Activated CD8-positive, alpha-beta T cell treated with anti-CD3 and anti-CD28 coated beads for 36 hours (primary cell): ENCODE measurements around the gene ERLEC1. TPM values are rescaled to one million over a fixed set of nuclear protein-coding genes. Genes with fewer than 3 reads are reported as not detected.
"Not testable (repeated sequence)": the region's sequence is repeated elsewhere in the genome, so short reads cannot be mapped to it uniquely, and the experiment has no call there.

ENCODE experiments used
- ATAC-seq: fragments of 200-7000 bp; cut with Tn5 transposase; one replicate; pipeline ENCODE4 v1.10.0; 2021; ENCODE audit warnings: mild to moderate bottlenecking, moderate library complexity
- CTCF ChIA-PET: fragments of 350-600 bp; sonication (Branson Sonifier 250); formaldehyde crosslinking; loops from one replicate; lab custom pipeline; 2021; ENCODE audit warnings: antibody characterized with exemption; lab: Charles Lee
- POLR2A ChIA-PET: fragments of 350-600 bp; sonication (Branson Sonifier 250); formaldehyde crosslinking; loops from one replicate; lab custom pipeline; 2021; ENCODE audit warnings: antibody characterized with exemption; lab: Charles Lee
- DNase-seq: peaks from one replicate; pipeline ENCODE4 v3.0.0-alpha.2; 2020
- H3K27ac Mint-ChIP-seq: one replicate; pipeline ENCODE4 v1.8.0; 2021; ENCODE audit warnings: mild to moderate bottlenecking, mixed read lengths
- H3K27me3 Mint-ChIP-seq: one replicate; pipeline ENCODE4 v1.8.0; 2021; ENCODE audit warnings: mixed read lengths
- H3K36me3 Mint-ChIP-seq: one replicate; pipeline ENCODE4 v1.8.0; 2021; ENCODE audit warnings: low read depth, mixed read lengths
- H3K4me1 Mint-ChIP-seq: one replicate; pipeline ENCODE4 v1.8.0; 2021; ENCODE audit warnings: low read depth, mixed read lengths
- H3K4me3 Mint-ChIP-seq: one replicate; pipeline ENCODE4 v1.8.0; 2021; ENCODE audit warnings: mild to moderate bottlenecking, moderate library complexity, mixed read lengths
- H3K9me3 Mint-ChIP-seq: one replicate; pipeline ENCODE4 v1.8.0; 2021; ENCODE audit warnings: mixed read lengths
- intact Hi-C: fragments of 100-400 bp; cut with micrococcal nuclease; formaldehyde crosslinking; loops from one replicate; pipeline ENCODE4 v1.10.0; 2022
- total RNA-seq, 2 experiments: library from RNA; stranded (reverse); gene quantifications; one replicate each; pipeline ENCODE4 v1.2.3, GENCODE V29; 2021
- TF ChIP-seq, protein P1 (sequence below): fragments of 200-600 bp; IDR thresholded peaks from one replicate; pipeline ENCODE4 v1.8.0; 2022; ENCODE audit warnings: antibody characterized with exemption, mild to moderate bottlenecking

ERLEC1 gene
- total RNA-seq, 2 experiments from 2014 or later = 15.6 to 19.2 TPM

DNA sequence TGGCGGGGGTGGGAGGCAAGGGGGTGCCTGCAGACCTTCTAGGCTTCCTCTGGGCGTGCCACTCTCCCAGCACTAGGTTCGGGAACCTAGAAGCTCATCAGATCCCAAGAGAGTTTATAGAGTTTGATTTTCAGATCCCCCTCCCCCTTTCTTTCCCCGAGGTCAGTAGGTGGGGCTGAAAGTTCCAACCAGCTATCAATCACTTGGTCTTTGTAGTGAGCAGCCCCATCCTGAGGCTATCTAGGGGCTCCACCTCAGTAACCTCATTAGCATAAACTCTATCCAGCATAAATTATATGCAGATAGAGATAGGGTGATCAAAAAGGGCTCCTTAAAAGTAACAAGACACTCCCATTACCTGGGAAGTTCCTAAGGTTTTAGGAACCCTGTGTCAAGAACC lies 32.8 kb downstream of the ERLEC1 start:
- POLR2A ChIA-PET = interaction anchor here (1.7 kb wide), 1 partner anchor 10 kb away, joined by 4 read pairs; no protein-coding TSS in a partner anchor
- H3K27me3 Mint-ChIP-seq = no peaks in the 10 kb centered on the region
- intact Hi-C loops = no loop called here

DNA sequence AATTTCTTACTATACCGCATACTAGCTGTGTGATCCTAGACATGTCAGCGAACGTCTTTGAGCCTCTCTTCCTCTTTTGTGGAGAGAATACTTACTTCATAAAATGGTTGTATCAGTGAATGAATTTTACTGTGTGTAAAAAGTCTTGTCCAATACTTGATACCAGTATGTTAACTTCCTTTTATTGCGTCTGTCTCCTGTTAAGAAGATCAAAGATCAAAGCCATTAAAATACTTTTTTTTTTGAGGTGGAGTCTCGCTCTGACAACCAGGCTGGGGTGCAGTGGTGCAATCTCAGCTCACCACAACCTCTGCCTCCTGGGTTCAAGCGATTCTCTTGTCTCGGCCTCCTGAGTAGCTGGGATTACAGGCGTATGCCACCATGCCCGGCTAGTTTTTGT lies 33.2 kb downstream of the ERLEC1 start:
- H3K27ac Mint-ChIP-seq = no peak overlapping the region
- ATAC-seq (no peak), DNase-seq (no peak)
- TF ChIP-seq, protein P1, sequence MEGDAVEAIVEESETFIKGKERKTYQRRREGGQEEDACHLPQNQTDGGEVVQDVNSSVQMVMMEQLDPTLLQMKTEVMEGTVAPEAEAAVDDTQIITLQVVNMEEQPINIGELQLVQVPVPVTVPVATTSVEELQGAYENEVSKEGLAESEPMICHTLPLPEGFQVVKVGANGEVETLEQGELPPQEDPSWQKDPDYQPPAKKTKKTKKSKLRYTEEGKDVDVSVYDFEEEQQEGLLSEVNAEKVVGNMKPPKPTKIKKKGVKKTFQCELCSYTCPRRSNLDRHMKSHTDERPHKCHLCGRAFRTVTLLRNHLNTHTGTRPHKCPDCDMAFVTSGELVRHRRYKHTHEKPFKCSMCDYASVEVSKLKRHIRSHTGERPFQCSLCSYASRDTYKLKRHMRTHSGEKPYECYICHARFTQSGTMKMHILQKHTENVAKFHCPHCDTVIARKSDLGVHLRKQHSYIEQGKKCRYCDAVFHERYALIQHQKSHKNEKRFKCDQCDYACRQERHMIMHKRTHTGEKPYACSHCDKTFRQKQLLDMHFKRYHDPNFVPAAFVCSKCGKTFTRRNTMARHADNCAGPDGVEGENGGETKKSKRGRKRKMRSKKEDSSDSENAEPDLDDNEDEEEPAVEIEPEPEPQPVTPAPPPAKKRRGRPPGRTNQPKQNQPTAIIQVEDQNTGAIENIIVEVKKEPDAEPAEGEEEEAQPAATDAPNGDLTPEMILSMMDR = no peak
- H3K9me3 Mint-ChIP-seq = no peaks in the 10 kb centered on the region
- H3K4me1 Mint-ChIP-seq = no peaks in the 10 kb centered on the region
- intact Hi-C loops = no loop called here
- CTCF ChIA-PET = no interaction called here
- H3K4me3 Mint-ChIP-seq = no peak overlapping the region
- peaks cover 10% of the 10 kb centered on the region for H3K36me3 Mint-ChIP-seq
- H3K27me3 Mint-ChIP-seq = no peaks in the 10 kb centered on the region
- POLR2A ChIA-PET = interaction anchor here (1.7 kb wide), 1 partner anchor 9 kb away, joined by 4 read pairs; no protein-coding TSS in a partner anchor

More for the DNA sequence above, 32.8 kb downstream of the ERLEC1 start:
- H3K27ac Mint-ChIP-seq = no peak overlapping the region
- no peaks in the 10 kb centered on the region for H3K9me3 Mint-ChIP-seq
- TF ChIP-seq, protein P1 = no peak
- DNase-seq (no peak), ATAC-seq (no peak)
- peaks cover 10% of the 10 kb centered on the region for H3K36me3 Mint-ChIP-seq
- H3K4me3 Mint-ChIP-seq = no peak overlapping the region
- H3K4me1 Mint-ChIP-seq = no peaks in the 10 kb centered on the region
- CTCF ChIA-PET = interaction anchor here (0.5 to 0.7 kb wide), 2 partner anchors 22 to 81 kb away, joined by 3 to 4 read pairs; no protein-coding TSS in a partner anchor

DNA sequence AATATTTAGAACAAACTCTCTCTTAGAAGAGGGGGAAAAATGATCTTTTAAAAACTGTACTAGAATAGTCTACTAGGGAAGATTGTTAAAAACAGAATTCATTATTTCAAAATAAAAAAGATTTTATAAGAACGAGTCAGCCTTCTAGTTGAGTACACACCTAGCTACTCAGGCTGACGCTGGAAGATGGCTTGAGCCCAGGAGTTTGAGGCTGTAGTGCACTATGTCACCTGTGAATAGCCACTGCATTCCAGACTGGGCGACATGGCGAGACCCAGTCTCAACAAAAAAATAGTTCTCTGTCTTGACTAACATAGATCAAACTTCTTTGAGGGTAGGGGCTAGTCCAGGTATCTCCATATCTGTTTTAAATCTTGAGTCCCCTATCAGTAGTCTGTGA lies 33.9 kb downstream of the ERLEC1 start:
- TF ChIP-seq, protein P1 = no peak
- Mint-ChIP-seq H3K9me3 (no peaks in the 10 kb centered on the region), H3K27me3 (no peaks in the 10 kb centered on the region), H3K4me1 (no peaks in the 10 kb centered on the region), H3K27ac (no peak overlapping the region), H3K4me3 (no peak overlapping the region), H3K36me3 (peaks cover 3% of the 10 kb centered on the region)
- ChIA-PET CTCF (no interaction called here), POLR2A (interaction anchor here (1.7 kb wide), 1 partner anchor 9 kb away, joined by 4 read pairs; no protein-coding TSS in a partner anchor)
- intact Hi-C loops = no loop called here
- DNase-seq (no peak), ATAC-seq (no peak)

DNA sequence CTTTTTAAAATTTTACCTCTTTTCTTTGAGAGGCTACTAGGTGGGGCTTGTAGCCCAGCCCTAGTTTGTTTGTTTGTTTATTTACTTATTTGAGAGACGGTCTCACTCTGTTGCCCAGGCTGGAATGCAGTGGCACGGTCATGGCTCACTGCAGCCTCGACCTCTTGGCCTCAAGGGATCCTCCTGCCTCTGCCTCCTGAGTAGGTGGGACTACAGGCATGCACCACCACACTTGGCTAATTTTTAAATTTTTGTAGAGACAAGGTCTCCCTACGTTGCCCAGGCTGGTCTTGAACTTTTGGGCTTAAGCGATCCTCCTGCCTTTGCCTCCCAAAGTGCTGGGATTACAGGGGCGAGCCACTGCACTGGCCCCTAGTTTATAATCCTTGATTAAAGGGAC lies 35.0 kb downstream of the ERLEC1 start:
- Mint-ChIP-seq H3K4me1 (no peaks in the 10 kb centered on the region), H3K4me3 (no peak overlapping the region), H3K27me3 (no peaks in the 10 kb centered on the region), H3K9me3 (no peaks in the 10 kb centered on the region), H3K36me3 (peaks cover under 1% of the 10 kb centered on the region), H3K27ac (no peak overlapping the region)
- ChIA-PET POLR2A (no interaction called here), CTCF (interaction anchor here (0.6 kb wide), 1 partner anchor 28 kb away, joined by 3 read pairs; no protein-coding TSS in a partner anchor)
- intact Hi-C loops = no loop called here
- DNase-seq = no peak
- TF ChIP-seq, protein P1 = no peak
- ATAC-seq = no peak

DNA sequence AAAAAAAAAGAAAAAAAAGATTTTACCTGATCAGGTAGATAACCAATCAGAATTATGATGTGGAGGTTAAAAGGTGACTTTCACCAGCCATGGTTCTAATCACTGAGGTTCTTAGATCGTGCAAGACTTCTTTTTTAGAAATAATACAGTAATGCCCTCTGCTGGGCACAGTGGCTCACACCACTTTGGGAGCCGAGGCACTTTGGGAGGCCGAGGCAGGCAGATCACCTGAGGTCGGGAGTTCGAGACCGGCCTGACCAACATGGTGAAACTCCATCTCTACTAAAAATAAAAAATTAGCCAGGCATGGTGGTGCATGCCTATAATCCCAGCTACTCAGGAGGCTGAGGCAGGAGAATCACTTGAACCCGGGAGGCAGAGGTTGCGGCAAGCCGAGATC lies 36.8 kb downstream of the ERLEC1 start:
- POLR2A ChIA-PET = interaction anchor here (0.6 kb wide), 1 partner anchor 10 kb away, joined by 3 read pairs; no protein-coding TSS in a partner anchor
- ATAC-seq, H3K27ac Mint-ChIP-seq, H3K4me1 Mint-ChIP-seq, H3K4me3 Mint-ChIP-seq, H3K36me3 Mint-ChIP-seq, CTCF ChIA-PET, H3K9me3 Mint-ChIP-seq, H3K27me3 Mint-ChIP-seq, intact Hi-C loops: not testable (repeated sequence)
- DNase-seq = peak; percentile 37
- TF ChIP-seq, protein P1 = peak; percentile 48
